Mesenchymal stem cell (in vitro differentiated cells and primary cell): ENCODE data around the gene ATAD3A.

Experiments used
- DNase-seq: peaks from one replicate; pipeline ENCODE4 v3.0.0-alpha.2; 2013
- H2AFZ ChIP-seq: one replicate; pipeline ENCODE4 v1.6.1; 2013; ENCODE audit warnings: low read depth, mild to moderate bottlenecking, control low read depth, inconsistent platforms, low read length, moderate library complexity
- H2AK5ac ChIP-seq: 2 replicates; pipeline ENCODE4 v1.6.1; 2013; ENCODE audit warnings: low read length, moderate library complexity, mild to moderate bottlenecking, inconsistent platforms; ENCODE audit not compliant: severe bottlenecking
- H2BK120ac ChIP-seq: one replicate; pipeline ENCODE4 v1.6.1; 2013; ENCODE audit warnings: low read depth, mild to moderate bottlenecking, inconsistent platforms, low read length, moderate library complexity
- H2BK12ac ChIP-seq, 2 experiments: one replicate each; pipeline ENCODE4 v1.6.1; 2013; ENCODE audit warnings: inconsistent platforms in 2 of 2, low read length in 2 of 2, mild to moderate bottlenecking in 2 of 2, moderate library complexity in 2 of 2, control low read depth in 1 of 2
- H2BK15ac ChIP-seq: one replicate; pipeline ENCODE4 v1.6.1; 2013; ENCODE audit warnings: mild to moderate bottlenecking, low read depth, inconsistent platforms; ENCODE audit not compliant: poor library complexity, severe bottlenecking
- H2BK5ac ChIP-seq: 2 replicates; pipeline ENCODE4 v1.6.1; 2013; ENCODE audit warnings: low read depth, mild to moderate bottlenecking, low read length, control low read depth, inconsistent platforms; ENCODE audit not compliant: poor library complexity, severe bottlenecking
- H3K14ac ChIP-seq, 2 experiments: one replicate each; pipeline ENCODE4 v1.6.1; 2013; ENCODE audit warnings: inconsistent platforms in 2 of 2, low read length in 2 of 2, control low read depth in 1 of 2, mild to moderate bottlenecking in 1 of 2, moderate library complexity in 1 of 2
- H3K18ac ChIP-seq, 2 experiments: one replicate each; pipeline ENCODE4 v1.6.1; 2013; ENCODE audit warnings: inconsistent platforms in 2 of 2, low read length in 2 of 2, control low read depth in 1 of 2, low read depth in 1 of 2, mild to moderate bottlenecking in 1 of 2
- H3K23ac ChIP-seq, 2 experiments: one replicate each; pipeline ENCODE4 v1.6.1; 2013; ENCODE audit warnings: inconsistent platforms in 2 of 2, low read length in 2 of 2, mild to moderate bottlenecking in 2 of 2, moderate library complexity in 2 of 2, control low read depth in 1 of 2
- H3K27ac ChIP-seq: 2 replicates; pipeline ENCODE4 v1.5.1; 2013; ENCODE audit warnings: mild to moderate bottlenecking, moderate library complexity, low read length, control low read depth, inconsistent platforms; ENCODE audit not compliant: poor library complexity, severe bottlenecking
- H3K27me3 ChIP-seq, 2 experiments: 2 replicates each; pipeline versions ENCODE4 v1.6.1 to v1.7.0; 2013; ENCODE audit warnings: low read length in 2 of 2, mild to moderate bottlenecking in 2 of 2, moderate library complexity in 2 of 2, control low read depth in 1 of 2, inconsistent platforms in 1 of 2; ENCODE audit not compliant: control insufficient read depth in 1 of 2, insufficient read depth in 1 of 2
- H3K36me3 ChIP-seq, 2 experiments: 2 replicates each; pipeline versions ENCODE4 v1.6.1 to v1.7.0; 2013; ENCODE audit warnings: low read length in 2 of 2, control low read depth in 1 of 2, inconsistent platforms in 1 of 2, low read depth in 1 of 2, mild to moderate bottlenecking in 1 of 2; ENCODE audit not compliant: insufficient read depth in 2 of 2, control insufficient read depth in 1 of 2
- H3K4ac ChIP-seq, 2 experiments: one replicate each; pipeline ENCODE4 v1.6.1; 2013; ENCODE audit warnings: inconsistent platforms in 2 of 2, low read length in 2 of 2, mild to moderate bottlenecking in 2 of 2, moderate library complexity in 2 of 2, control low read depth in 1 of 2, low read depth in 1 of 2
- H3K4me1 ChIP-seq: 2 replicates; pipeline ENCODE4 v1.6.1; 2013; ENCODE audit warnings: low read depth, low read length, control low read depth; ENCODE audit not compliant: control insufficient read depth, insufficient read depth
- H3K4me2 ChIP-seq: 2 replicates; pipeline ENCODE4 v1.6.1; 2013; ENCODE audit warnings: low read length, mild to moderate bottlenecking, inconsistent platforms; ENCODE audit not compliant: poor library complexity, severe bottlenecking
- H3K4me3 ChIP-seq, 2 experiments: 2 replicates each; pipeline versions ENCODE4 v1.5.1 to v1.7.0; 2013; ENCODE audit warnings: low read length in 2 of 2, mild to moderate bottlenecking in 2 of 2, control low read depth in 1 of 2, low read depth in 1 of 2; ENCODE audit not compliant: insufficient read depth in 1 of 2
- H3K79me1 ChIP-seq: replicated peaks from 2 replicates; pipeline ENCODE4 v1.6.1; 2013; ENCODE audit warnings: mild to moderate bottlenecking, control low read depth, low read length, inconsistent platforms; ENCODE audit not compliant: poor library complexity, severe bottlenecking
- H3K9ac ChIP-seq: 2 replicates; pipeline ENCODE4 v1.7.0; 2013; ENCODE audit warnings: mild to moderate bottlenecking, low read length, moderate library complexity
- H3K9me3 ChIP-seq: 2 replicates; pipeline ENCODE4 v1.7.0; 2013; ENCODE audit warnings: mild to moderate bottlenecking, low read length; ENCODE audit not compliant: control insufficient read depth
- H4K8ac ChIP-seq: one replicate; pipeline ENCODE4 v1.6.1; 2013; ENCODE audit warnings: inconsistent platforms, mild to moderate bottlenecking, low read length, moderate library complexity
- H4K91ac ChIP-seq: one replicate; pipeline ENCODE4 v1.6.1; 2013; ENCODE audit warnings: mild to moderate bottlenecking, low read length, inconsistent platforms
- WGBS: methylation state at CpG from one replicate; pipeline ENCODE4 v1.1.7; 2013; ENCODE audit warnings: mixed read lengths; 5-methylcytosine and 5-hydroxymethylcytosine counted together

Gene ATAD3A

DNA sequence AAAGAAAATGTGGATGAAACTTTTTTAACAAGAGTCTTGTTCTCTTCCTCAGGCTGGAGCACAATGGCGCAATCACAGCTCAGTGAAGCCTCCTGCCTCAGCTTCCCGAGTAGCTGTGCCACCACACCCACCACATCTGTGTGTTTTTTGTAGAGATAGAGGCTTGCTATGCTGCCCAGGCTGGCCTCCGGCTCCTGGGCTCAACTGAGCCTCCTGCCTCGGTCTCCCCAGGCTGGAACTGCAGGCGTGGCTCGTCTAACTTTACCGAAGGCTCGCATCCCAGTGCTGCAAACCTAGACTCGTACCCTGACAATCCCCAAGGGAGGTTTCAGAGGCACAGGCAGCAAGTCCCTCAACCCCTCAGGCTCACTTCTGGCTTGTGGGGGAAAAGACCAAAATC lies 48.2 kb downstream of the ATAD3A start:
- Histone ChIP-seq H3K27me3 (no peaks in the 10 kb centered on the region), H3K4me2 (no peak overlapping the region), H4K91ac (no peak overlapping the region), H3K79me1 (peaks cover 37% of the 10 kb centered on the region), H3K18ac (no peak overlapping the region), H3K4ac (no peak overlapping the region), H3K23ac (no peak overlapping the region), H3K14ac (no peak overlapping the region), H3K4me1 (peaks cover 6% of the 10 kb centered on the region), H2BK15ac (no peak overlapping the region), H3K4me3 (no peak overlapping the region), H2BK12ac (no peak overlapping the region), H3K27ac (no peak overlapping the region), H3K9ac (no peak overlapping the region), H2BK5ac (no peak overlapping the region), H3K36me3 (peaks cover 69 to 76% of the 10 kb centered on the region in 2 experiments), H2BK120ac (no peak overlapping the region), H2AFZ (no peak overlapping the region), H2AK5ac (no peak overlapping the region), H3K9me3 (no peaks in the 10 kb centered on the region), H4K8ac (no peak overlapping the region)
- no peak for DNase-seq
- 99% methylated on average over 9 of the region's 9 CpGs for WGBS

GRCh38 chr1:1561801-1562470 lies 50.0 kb downstream of the ATAD3A start:
- H3K9ac ChIP-seq: no peak overlapping the region
- H4K8ac ChIP-seq: no peak overlapping the region
- peaks cover 2% of the 10 kb centered on the region for H3K4me1 ChIP-seq
- H3K36me3 ChIP-seq: peaks cover 70 to 76% of the 10 kb centered on the region in 2 experiments
- no peak for DNase-seq
- H2BK15ac ChIP-seq: no peak overlapping the region
- no peak overlapping the region for H2BK5ac ChIP-seq
- H3K27me3 ChIP-seq: no peaks in the 10 kb centered on the region
- no peak overlapping the region for H3K18ac ChIP-seq
- H3K23ac ChIP-seq: no peak overlapping the region
- no peak overlapping the region for H3K4ac ChIP-seq
- H3K14ac ChIP-seq: no peak overlapping the region
- no peak overlapping the region for H2BK12ac ChIP-seq
- H3K4me2 ChIP-seq: no peak overlapping the region
- H2AFZ ChIP-seq: no peak overlapping the region
- no peak overlapping the region for H2BK120ac ChIP-seq
- no peak overlapping the region for H3K27ac ChIP-seq
- 97% methylated on average over 13 of the region's 15 CpGs for WGBS
- H3K9me3 ChIP-seq: no peaks in the 10 kb centered on the region
- no peak overlapping the region for H4K91ac ChIP-seq
- H3K4me3 ChIP-seq: no peak overlapping the region
- peaks cover 32% of the 10 kb centered on the region for H3K79me1 ChIP-seq
- no peak overlapping the region for H2AK5ac ChIP-seq

GRCh38 chr1:1562556-1563195 lies 50.7 kb downstream of the ATAD3A start:
- Histone ChIP-seq H3K9me3 (no peaks in the 10 kb centered on the region), H3K9ac (no peak overlapping the region), H3K79me1 (peaks cover 31% of the 10 kb centered on the region), H4K8ac (no peak overlapping the region), H2AFZ (no peak overlapping the region), H2BK15ac (no peak overlapping the region), H3K27ac (no peak overlapping the region), H3K36me3 (peaks cover 72 to 79% of the 10 kb centered on the region in 2 experiments), H3K23ac (no peak overlapping the region), H4K91ac (no peak overlapping the region), H2BK120ac (no peak overlapping the region), H3K27me3 (no peaks in the 10 kb centered on the region), H2AK5ac (no peak overlapping the region), H3K18ac (no peak overlapping the region), H3K4ac (no peak overlapping the region), H2BK12ac (no peak overlapping the region), H2BK5ac (no peak overlapping the region), H3K4me1 (peaks cover 8% of the 10 kb centered on the region), H3K4me3 (no peak overlapping the region), H3K14ac (no peak overlapping the region), H3K4me2 (no peak overlapping the region)
- 96% methylated on average over 19 of the region's 21 CpGs for WGBS
- DNase-seq: no peak

DNA sequence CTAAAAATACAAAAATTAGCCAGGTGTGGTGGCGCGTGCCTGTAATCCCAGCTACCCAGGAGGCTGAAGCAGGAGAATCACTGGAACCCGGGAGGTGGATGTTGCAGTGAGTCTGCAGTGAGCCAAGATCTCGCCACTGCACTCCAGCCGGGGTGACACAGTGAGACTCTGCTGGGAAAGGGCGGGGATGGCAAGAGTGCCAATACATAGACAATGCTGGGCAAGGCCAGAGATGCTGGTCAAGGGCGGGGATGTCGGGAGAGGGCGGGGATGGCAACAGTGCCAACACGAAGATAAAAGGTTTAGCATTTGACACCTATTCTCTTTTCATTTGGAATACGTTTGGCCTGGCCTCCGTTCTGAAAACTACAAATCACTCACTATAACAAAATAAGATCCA lies 51.7 kb downstream of the ATAD3A start:
- H2BK12ac ChIP-seq: no peak overlapping the region
- no peak overlapping the region for H3K9ac ChIP-seq
- no peak overlapping the region for H2AFZ ChIP-seq
- H3K18ac ChIP-seq: no peak overlapping the region
- peaks cover 8% of the 10 kb centered on the region for H3K4me1 ChIP-seq
- no peak overlapping the region for H4K91ac ChIP-seq
- no peak overlapping the region for H3K27ac ChIP-seq
- H3K4me3 ChIP-seq: no peak overlapping the region
- H2BK120ac ChIP-seq: no peak overlapping the region
- peaks cover 25% of the 10 kb centered on the region for H3K79me1 ChIP-seq
- no peak overlapping the region for H2BK5ac ChIP-seq
- no peak overlapping the region for H2AK5ac ChIP-seq
- H3K23ac ChIP-seq: no peak overlapping the region
- H3K14ac ChIP-seq: no peak overlapping the region
- no peak overlapping the region for H4K8ac ChIP-seq
- no peaks in the 10 kb centered on the region for H3K27me3 ChIP-seq
- H3K36me3 ChIP-seq: peaks cover 67 to 73% of the 10 kb centered on the region in 2 experiments
- no peak for DNase-seq
- no peak overlapping the region for H2BK15ac ChIP-seq
- no peak overlapping the region for H3K4me2 ChIP-seq
- H3K9me3 ChIP-seq: no peaks in the 10 kb centered on the region
- whole genome bisulfite sequencing: 96% methylated on average over 12 of the region's 12 CpGs
- no peak overlapping the region for H3K4ac ChIP-seq
